NCI-H2029 treated with DMSO at 0.1 percent for 48 hours (cell line): ENCODE data around the gene SAMD8.
A peak's percentile ranks its signal among the peaks of the same experiment; 100 is the strongest.
"Not testable (repeated sequence)": the region's sequence is repeated elsewhere in the genome, so short reads cannot be mapped to it uniquely, and the experiment has no call there.

ENCODE experiments used
- DNase-seq: peaks from one replicate; lab custom pipeline; 2025; lab: John Stamatoyannopoulos, UW

The SAMD8 gene

GRCh38 chr10:75140246-75140645 lies 28.8 kb downstream of the SAMD8 start:
- no peak for DNase-seq

- DNase-seq: no peak
These were observed 31.9 kb downstream of the SAMD8 start for GRCh38 chr10:75143353-75143752.

- DNase-seq: no peak
These were observed 34.1 kb downstream of the SAMD8 start for GRCh38 chr10:75145590-75145989.

GRCh38 chr10:75146780-75147179 lies 35.3 kb downstream of the SAMD8 start:
- no peak for DNase-seq

GRCh38 chr10:75150656-75151055 lies 39.2 kb downstream of the SAMD8 start:
- DNase-seq: no peak

- DNase-seq: no peak
These were observed 48.1 kb downstream of the SAMD8 start for GRCh38 chr10:75159519-75159918.

GRCh38 chr10:75165684-75166622 lies 54.5 kb downstream of the SAMD8 start:
- no peak for DNase-seq

- no peak for DNase-seq
These were observed 55.1 kb downstream of the SAMD8 start for GRCh38 chr10:75166623-75166972.

GRCh38 chr10:75168275-75168674 lies 56.8 kb downstream of the SAMD8 start:
- DNase-seq: no peak

- no peak for DNase-seq
These were observed 58.8 kb downstream of the SAMD8 start for GRCh38 chr10:75170215-75170614.

GRCh38 chr10:75175046-75175445 lies 63.6 kb downstream of the SAMD8 start:
- DNase-seq: no peak

- DNase-seq: no peak
These were observed 64.6 kb downstream of the SAMD8 start for GRCh38 chr10:75176046-75176445.

- no peak for DNase-seq
These were observed 65.3 kb downstream of the SAMD8 start for GRCh38 chr10:75176736-75177135.

- DNase-seq: no peak
These were observed 68.3 kb downstream of the SAMD8 start for GRCh38 chr10:75179657-75180177.

GRCh38 chr10:75180592-75180991 lies 69.1 kb downstream of the SAMD8 start:
- DNase-seq: no peak

GRCh38 chr10:75181073-75181472 lies 69.6 kb downstream of the SAMD8 start:
- DNase-seq: no peak

- DNase-seq: no peak
These were observed 74.9 kb downstream of the SAMD8 start for GRCh38 chr10:75186310-75186709.

GRCh38 chr10:75187961-75188426 lies 76.5 kb downstream of the SAMD8 start:
- peak; percentile 3 for DNase-seq

- DNase-seq: not testable (repeated sequence)
These were observed 77.1 kb downstream of the SAMD8 start for GRCh38 chr10:75188522-75188921.

GRCh38 chr10:75189266-75190096 lies 78.0 kb downstream of the SAMD8 start:
- no peak for DNase-seq

- peak; percentile 1 for DNase-seq
These were observed 80.5 kb downstream of the SAMD8 start for GRCh38 chr10:75191821-75192568.

- not testable (repeated sequence) for DNase-seq
These were observed 83.2 kb downstream of the SAMD8 start for GRCh38 chr10:75194625-75195024.
